ENCODE measurements around the gene TTC21A. TPM values are rescaled to one million over a fixed set of nuclear protein-coding genes. Genes with fewer than 3 reads are reported as not detected.

TTC21A gene
- total RNA-seq, 1 donor from 2014 or later = 18.8 TPM

GRCh38 chr3:39094851-39095677 is 12.4 kb upstream of the TTC21A start:
- ATAC-seq (no peak), DNase-seq (no peak)
- no peak for TF ChIP-seq CTCF (IDR thresholded peaks at IDR 0.05)
- Histone ChIP-seq H3K27me3 (ENCODE audit: low read depth) (no peaks in the 10 kb centered on the region), H3K4me1 (no peaks in the 10 kb centered on the region), H3K27ac (no peak overlapping the region), H3K9me3 (no peaks in the 10 kb centered on the region), H3K36me3 (peaks cover 100% of the 10 kb centered on the region), H3K4me3 (no peak overlapping the region)
- intact Hi-C loops (cut with DNase I) = no loop called here

- H3K27me3 ChIP-seq (ENCODE audit: low read depth) = no peaks in the 10 kb centered on the region
- no peak overlapping the region for H3K4me3 ChIP-seq
- H3K27ac ChIP-seq = no peak overlapping the region
- no peaks in the 10 kb centered on the region for H3K9me3 ChIP-seq
- no peak for DNase-seq
- H3K36me3 ChIP-seq = peaks cover 100% of the 10 kb centered on the region
- no peak for TF ChIP-seq CTCF (IDR thresholded peaks at IDR 0.05)
- H3K4me1 ChIP-seq = no peaks in the 10 kb centered on the region
- no peak for ATAC-seq
- intact Hi-C loops (cut with DNase I) = no loop called here
Observed at GRCh38 chr3:39095778-39096177, 11.7 kb upstream of the TTC21A start.

- Histone ChIP-seq H3K4me3 (no peak overlapping the region), H3K9me3 (no peaks in the 10 kb centered on the region), H3K4me1 (no peaks in the 10 kb centered on the region), H3K27me3 (ENCODE audit: low read depth) (no peaks in the 10 kb centered on the region), H3K27ac (no peak overlapping the region), H3K36me3 (peaks cover 91% of the 10 kb centered on the region)
- intact Hi-C loops (cut with DNase I) = no loop called here
- ATAC-seq = peak in 1 of 2 donors; percentile 25
- TF ChIP-seq CTCF (IDR thresholded peaks at IDR 0.05) = no peak
- no peak for DNase-seq
Observed at GRCh38 chr3:39096775-39097174, 10.7 kb upstream of the TTC21A start.

DNA sequence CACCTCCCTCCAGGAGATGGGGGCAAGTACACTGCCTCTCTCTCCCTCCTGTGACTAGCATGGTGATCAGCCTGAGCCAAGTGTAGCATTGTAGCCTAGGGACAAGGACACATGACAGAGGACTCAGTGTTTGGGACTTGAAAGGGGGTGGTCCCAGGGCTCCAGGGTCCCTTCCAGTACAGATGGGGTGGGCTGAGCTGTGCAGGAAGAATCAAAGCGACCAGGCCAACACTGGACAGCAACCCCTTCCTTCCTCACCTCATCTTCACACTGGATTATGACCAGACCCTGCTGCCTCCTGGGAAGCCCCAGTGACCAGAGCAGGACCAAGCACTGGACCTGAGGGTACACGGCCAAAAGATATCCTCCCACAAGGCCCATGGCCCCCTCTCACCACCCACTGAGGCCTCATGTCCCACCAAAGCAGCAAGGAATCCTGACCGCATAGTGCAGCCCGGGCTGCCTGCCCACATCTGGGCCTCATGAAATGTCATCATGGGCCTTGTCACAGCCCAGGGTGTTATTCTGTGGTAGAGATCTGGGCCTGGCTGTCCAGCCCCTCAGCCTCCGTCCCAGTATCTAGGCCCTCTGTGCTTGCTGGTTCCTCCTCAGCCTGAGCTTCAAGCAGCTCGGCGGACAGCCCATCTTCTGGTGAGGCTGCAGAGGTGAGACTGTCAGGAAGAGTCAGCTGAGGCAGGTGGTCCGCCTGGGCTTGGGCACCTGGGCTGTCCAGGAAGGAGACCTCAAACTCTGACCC is 9.6 kb upstream of the TTC21A start:
- no peak overlapping the region for H3K27ac ChIP-seq
- intact Hi-C loops (cut with DNase I) = no loop called here

More for the DNA sequence above, 9.6 kb upstream of the TTC21A start:
- ATAC-seq (no peak), DNase-seq (no peak)
- H3K4me3 ChIP-seq = no peak overlapping the region
- H3K27me3 ChIP-seq (ENCODE audit: low read depth) = no peaks in the 10 kb centered on the region
- TF ChIP-seq CTCF (IDR thresholded peaks at IDR 0.05) = no peak
- peaks cover 4% of the 10 kb centered on the region for H3K4me1 ChIP-seq
- peaks cover 80% of the 10 kb centered on the region for H3K36me3 ChIP-seq
- H3K9me3 ChIP-seq = no peaks in the 10 kb centered on the region

Data from lower lobe of right lung (tissue), 2 donors.